RWPE1 (cell line): ENCODE data around the gene MICU2.

ENCODE experiments used
- CTCF ChIA-PET: fragments of 350-600 bp; sonication (Branson Sonifier 250); formaldehyde crosslinking; extraction: SDS; loops from one replicate; lab custom pipeline; 2021; lab: Yijun Ruan, JAX
- POLR2A ChIA-PET: fragments of 400-600 bp; formaldehyde crosslinking; extraction: SDS; loops from one replicate; lab custom pipeline; 2020; ENCODE audit warnings: antibody characterized with exemption; ENCODE audit not compliant: low non-redundant PET; lab: Yijun Ruan, JAX
- DNase-seq: peaks from one replicate; pipeline ENCODE4 v3.0.0; 2012; ENCODE audit warnings: low spot score
- H3K27ac ChIP-seq: fragments of 450-650 bp; 2 replicates; pipeline ENCODE4 v1.5.1; 2017
- CTCF ChIP-seq: fragments of 450-650 bp; conservative IDR thresholded peaks from 2 replicates; pipeline ENCODE4 v1.5.1; 2017; ENCODE audit warnings: low read depth, mild to moderate bottlenecking

The MICU2 gene

DNA sequence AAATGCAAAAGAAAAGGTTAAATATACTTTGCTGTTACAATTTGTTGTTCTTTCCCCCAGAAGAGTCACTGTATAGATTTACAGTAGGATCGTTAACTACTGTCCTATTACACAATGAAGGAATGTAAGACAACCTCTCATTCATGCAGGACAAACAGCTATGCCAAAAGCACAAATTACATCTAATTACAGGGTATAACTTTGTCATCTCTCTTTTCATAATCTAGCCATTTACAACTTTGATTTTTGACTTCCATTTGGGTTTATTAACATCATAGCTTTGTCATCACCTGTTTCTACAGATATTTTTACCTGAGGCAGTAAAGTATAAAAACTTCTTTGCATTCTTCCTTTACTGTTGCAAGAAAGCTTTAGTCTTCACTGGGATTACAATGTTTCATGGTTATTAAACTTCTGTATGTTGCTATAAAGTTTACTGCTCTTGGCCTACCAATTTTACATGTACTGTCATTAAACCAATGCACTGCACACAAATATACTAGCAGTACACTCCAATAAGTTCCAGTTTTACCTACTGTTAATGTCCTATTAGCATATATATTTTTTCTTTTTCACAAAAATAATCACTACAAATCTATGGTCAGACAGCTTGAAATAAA is 18.9 kb downstream of the MICU2 start:
- DNase-seq = no peak
- CTCF ChIA-PET = interaction anchor here (0.6 kb wide), 1 partner anchor 17 kb away, joined by 3 read pairs; no protein-coding TSS in a partner anchor
- no peak for TF ChIP-seq CTCF
- H3K27ac ChIP-seq = no peak overlapping the region
- POLR2A ChIA-PET = no interaction called here

DNA sequence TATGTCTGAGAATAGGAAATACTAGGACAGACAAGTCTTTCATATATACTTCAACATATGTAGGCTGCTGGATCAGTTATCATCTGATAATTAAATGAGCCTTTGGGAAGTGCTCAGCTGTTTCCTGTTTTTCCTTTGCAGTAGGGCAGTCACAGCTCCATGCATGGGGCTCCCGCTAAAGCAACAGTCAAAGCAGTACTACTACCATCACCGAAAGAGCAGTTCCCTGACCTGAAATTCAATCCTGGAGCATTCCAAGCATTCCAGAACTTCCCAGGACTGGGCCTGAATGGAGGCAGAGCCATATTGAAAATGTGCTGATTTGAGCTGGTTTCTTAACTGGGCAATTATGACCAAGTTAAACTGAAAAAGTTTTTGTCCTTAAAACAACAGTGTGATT is 20.5 kb downstream of the MICU2 start:
- POLR2A ChIA-PET = no interaction called here

GRCh38 chr13:21580736-21581135 is 23.2 kb downstream of the MICU2 start:
- no peak for TF ChIP-seq CTCF

More for the DNA sequence above, 20.5 kb downstream of the MICU2 start:
- no peak for DNase-seq
- no peak overlapping the region for H3K27ac ChIP-seq
- CTCF ChIA-PET = interaction anchor here (0.7 to 0.9 kb wide), 2 partner anchors 162 to 972 kb away, joined by 3 read pairs; no protein-coding TSS in a partner anchor
- TF ChIP-seq CTCF = no peak

DNA sequence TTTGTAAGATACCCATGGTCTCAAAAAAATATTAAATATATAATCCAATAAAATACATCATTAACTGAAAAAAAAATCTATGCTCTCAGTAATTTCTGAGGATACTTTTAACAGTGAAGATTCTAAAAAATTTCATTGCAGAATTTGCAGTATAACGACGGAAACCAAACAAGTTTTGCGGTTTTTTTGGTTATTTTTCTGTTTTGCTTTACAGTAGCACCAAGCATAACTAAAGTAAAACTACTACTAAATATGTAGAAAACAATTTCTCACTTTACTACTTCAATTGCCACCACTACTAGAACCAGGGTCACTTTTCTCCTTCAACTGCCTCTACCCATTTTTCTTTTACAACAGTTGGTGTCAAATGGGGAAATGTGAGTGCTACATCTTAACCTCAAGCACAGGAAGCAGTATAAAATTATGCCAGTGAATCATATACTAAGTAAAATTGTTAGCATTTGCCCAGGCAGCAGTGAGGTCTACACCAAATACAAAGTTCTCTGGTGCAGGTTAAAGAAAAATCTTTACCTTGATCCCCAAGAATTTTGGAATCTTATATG is 24.1 kb downstream of the MICU2 start:
- ChIA-PET CTCF (interaction anchor here (0.6 kb wide), 1 partner anchor 577 kb away, joined by 5 read pairs; no protein-coding TSS in a partner anchor), POLR2A (no interaction called here)
- TF ChIP-seq CTCF = no peak
- DNase-seq = no peak
- H3K27ac ChIP-seq = no peak overlapping the region

More at GRCh38 chr13:21580736-21581135, 23.2 kb downstream of the MICU2 start:
- ChIA-PET CTCF (interaction anchor here (0.5 to 0.7 kb wide), 2 partner anchors 30 to 44 kb away, joined by 3 read pairs; no protein-coding TSS in a partner anchor), POLR2A (no interaction called here)
- H3K27ac ChIP-seq = no peak overlapping the region
- DNase-seq = no peak

GRCh38 chr13:21578748-21579147 is 25.2 kb downstream of the MICU2 start:
- CTCF ChIA-PET = no interaction called here
- POLR2A ChIA-PET = no interaction called here
- DNase-seq = no peak
- TF ChIP-seq CTCF = no peak
- no peak overlapping the region for H3K27ac ChIP-seq

DNA sequence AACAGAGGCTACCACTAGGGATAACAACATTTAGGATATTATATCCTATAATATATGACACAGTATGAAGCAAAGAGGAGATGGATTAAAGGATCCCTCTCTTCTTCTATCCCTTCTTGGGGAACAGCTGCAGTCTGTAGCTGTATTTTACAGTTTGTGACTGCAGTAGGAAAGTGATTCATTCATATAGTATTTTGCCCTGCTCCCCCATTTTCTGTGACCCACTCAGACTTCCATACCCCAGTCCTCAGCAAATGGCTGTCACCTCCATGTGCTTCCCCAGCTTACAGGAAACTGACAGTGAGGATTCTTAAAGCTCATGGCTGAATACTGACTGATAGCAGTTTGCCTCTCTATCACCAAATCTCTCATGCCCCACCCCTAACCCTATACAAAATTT is 27.5 kb downstream of the MICU2 start:
- no peak for DNase-seq
- CTCF ChIA-PET = no interaction called here
- TF ChIP-seq CTCF = no peak
- POLR2A ChIA-PET = no interaction called here
- no peak overlapping the region for H3K27ac ChIP-seq
